ENCODE data around the gene SLC9A5.

SLC9A5 gene

DNA sequence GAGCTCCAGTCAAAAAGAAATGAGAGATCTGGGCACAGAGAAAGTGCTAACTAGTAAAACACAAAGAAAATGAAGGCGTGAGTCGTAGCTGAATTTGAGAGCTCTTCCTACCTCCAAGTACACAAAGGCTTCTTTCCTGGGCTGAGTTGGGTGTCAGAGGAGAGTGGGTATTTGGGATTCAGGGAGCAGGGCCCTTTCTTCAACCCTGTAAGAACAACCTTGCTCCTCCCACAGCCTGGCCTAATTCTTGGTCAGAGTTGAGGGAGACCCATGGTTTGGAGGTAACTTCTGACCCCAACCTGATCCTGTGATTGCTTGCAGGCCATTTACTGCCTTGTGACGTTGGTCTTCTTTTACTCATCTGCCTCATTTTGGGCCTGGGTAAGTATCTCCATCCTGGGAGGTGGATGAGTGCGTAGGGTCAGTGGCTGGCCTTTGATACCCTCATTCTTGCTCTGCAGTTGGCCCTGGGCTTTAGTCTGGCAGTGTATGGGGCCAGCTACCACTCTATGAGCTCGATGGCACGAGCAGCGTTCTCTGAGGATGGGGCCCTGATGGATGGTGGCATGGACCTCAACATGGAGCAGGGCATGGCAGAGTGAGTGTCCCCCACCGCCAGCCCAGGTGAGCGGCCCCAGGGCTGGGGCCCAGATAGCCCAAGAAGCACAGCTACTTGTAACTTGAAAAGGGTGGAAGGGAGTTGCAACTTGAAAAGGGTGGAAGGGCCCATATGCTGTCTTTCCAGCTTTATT, 20.6 kb upstream of the SLC9A5 start:
- TF ChIP-seq, protein P1, sequence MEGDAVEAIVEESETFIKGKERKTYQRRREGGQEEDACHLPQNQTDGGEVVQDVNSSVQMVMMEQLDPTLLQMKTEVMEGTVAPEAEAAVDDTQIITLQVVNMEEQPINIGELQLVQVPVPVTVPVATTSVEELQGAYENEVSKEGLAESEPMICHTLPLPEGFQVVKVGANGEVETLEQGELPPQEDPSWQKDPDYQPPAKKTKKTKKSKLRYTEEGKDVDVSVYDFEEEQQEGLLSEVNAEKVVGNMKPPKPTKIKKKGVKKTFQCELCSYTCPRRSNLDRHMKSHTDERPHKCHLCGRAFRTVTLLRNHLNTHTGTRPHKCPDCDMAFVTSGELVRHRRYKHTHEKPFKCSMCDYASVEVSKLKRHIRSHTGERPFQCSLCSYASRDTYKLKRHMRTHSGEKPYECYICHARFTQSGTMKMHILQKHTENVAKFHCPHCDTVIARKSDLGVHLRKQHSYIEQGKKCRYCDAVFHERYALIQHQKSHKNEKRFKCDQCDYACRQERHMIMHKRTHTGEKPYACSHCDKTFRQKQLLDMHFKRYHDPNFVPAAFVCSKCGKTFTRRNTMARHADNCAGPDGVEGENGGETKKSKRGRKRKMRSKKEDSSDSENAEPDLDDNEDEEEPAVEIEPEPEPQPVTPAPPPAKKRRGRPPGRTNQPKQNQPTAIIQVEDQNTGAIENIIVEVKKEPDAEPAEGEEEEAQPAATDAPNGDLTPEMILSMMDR (IDR thresholded peaks at IDR 0.05) = no peak
- H3K27ac ChIP-seq = no peak overlapping the region
- no peak for DNase-seq (ENCODE audit: low spot score)
- H3K4me3 ChIP-seq = peak overlapping the region; percentile 90

DNA sequence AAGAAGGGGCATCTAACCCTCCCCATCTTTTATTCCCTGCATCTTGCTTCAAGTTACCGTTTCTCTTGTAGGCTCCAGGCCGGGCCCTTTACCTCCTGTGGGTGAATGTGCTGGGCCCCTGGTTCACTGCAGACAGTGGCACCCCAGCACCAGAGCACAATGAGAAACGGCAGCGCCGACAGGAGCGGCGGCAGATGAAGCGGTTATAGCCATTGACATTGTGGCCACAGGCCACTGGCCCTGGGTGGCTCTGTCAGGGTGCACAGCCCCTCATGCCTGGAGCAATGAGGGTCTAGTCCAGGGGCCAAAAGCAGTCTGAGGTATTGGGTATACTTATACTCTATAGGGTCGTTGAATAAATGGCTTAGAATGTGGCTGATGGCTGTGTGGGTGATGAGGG, 19.9 kb upstream of the SLC9A5 start:
- DNase-seq (ENCODE audit: low spot score) = no peak
- H3K27ac ChIP-seq = no peak overlapping the region
- TF ChIP-seq, protein P1 (IDR thresholded peaks at IDR 0.05) = no peak
- no peak overlapping the region for H3K4me3 ChIP-seq

DNA sequence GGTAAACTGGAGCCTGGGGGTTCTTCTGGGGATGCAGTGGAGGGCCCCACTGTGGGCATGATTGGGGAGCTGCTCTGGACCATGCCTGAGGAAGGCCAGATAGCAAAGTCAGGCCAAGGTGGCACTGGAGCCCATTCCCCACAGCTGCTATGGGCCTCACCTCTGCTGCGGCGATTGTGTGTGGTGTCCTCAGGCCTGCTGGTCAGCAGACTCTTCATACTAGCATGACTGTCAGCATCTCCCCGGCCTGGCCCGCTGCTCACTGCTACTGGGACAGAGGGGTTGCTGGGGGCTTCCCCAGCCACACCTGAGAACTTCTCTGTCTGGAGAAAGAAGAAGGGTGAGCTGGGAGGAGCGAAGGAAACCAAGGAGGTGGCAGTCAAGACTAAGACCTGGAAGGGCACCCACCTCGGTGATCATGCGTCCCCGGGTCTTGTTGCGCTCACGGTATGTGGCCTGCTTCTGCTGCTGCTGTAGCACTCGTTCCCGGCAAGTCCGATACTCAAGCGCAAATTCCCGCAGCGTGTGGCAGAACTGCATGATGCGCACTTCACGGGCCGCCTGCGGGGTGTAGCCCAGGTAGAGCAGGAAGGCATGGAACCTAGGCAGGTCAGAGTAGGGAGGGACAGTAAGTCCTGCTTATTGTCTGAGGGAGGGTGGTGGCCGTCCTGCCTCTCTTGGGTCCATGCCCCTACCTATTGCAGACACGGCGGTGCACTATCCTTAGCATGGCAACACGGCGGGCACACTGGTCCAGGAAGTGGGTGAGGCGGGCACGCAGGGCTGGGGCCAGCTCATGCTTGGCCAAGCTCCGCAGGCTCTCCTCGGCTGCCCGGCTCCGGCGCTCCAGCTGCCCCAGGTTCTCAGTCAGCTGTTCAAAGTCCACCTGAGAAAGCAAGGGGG, 18.6 kb upstream of the SLC9A5 start:
- no peak overlapping the region for H3K4me3 ChIP-seq
- TF ChIP-seq, protein P1 (IDR thresholded peaks at IDR 0.05) = no peak
- no peak for DNase-seq (ENCODE audit: low spot score)

DNA sequence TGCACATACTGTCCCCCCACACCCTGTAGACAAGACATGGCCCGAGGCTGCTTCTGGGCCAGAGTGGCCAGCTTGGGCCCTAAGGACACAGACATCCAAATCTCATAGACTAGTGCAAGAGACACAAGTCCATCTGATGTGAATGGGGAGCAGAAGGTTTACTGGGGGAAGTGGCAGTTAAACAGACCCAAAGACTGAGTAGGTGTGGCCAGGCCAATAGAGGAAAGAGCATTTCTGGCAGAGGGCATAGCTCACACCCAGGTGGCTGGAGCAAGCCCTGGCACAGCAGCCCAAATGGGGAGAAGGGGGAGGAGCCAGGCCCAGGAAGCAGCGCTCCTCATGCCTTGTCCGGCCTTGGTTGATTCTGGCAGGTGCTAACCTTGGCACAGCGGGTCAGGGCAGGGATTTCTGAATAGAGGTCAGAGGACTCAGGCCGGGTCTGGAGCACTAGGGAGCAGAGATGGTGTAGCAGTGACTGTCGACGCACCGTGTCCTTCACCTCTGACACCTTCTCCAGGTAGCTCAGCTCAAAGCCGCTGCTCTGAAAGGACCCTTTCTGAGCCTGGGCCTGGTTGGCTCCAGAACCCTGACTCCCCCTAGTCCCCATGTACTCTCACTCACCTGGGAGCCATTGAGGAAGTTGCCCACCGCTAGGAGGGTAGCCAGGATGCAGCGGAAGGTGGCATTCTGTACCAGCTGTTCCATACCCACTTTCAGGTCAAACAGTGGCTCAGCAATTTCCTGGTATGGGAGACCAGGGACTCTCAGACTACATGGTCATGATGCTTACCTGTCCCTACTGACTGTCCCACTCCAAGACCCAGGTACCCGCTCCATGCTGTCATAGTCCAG, 17.7 kb upstream of the SLC9A5 start:
- TF ChIP-seq, protein P1 (IDR thresholded peaks at IDR 0.05) = no peak
- no peak for DNase-seq (ENCODE audit: low spot score)
- Histone ChIP-seq H3K4me3 (no peak overlapping the region), H3K27ac (no peak overlapping the region)

More for the DNA sequence above, 18.6 kb upstream of the SLC9A5 start:
- no peak overlapping the region for H3K27ac ChIP-seq

DNA sequence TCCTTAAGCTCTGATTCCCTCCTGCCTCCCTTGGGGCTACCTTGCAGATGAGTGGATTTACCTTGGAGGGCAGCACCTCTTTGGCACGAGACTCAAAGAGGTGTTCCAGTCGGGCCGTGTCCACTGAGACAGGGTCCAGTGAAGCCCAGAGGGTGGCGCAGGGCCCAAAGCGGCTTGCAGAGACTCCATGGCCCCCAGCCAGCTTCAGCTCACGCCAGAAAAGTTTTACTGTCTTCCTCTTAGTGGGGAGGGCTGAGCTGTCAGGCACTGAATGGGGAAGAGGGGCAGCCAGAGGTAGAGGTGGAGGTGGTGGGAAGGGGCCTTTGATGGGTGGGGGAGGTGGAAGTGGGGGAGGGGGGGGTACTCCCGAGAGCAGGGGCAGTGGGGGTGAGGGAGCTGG, 15.2 kb upstream of the SLC9A5 start:
- no peak overlapping the region for H3K27ac ChIP-seq
- no peak for DNase-seq (ENCODE audit: low spot score)
- TF ChIP-seq, protein P1 (IDR thresholded peaks at IDR 0.05) = no peak
- no peak overlapping the region for H3K4me3 ChIP-seq

DNA sequence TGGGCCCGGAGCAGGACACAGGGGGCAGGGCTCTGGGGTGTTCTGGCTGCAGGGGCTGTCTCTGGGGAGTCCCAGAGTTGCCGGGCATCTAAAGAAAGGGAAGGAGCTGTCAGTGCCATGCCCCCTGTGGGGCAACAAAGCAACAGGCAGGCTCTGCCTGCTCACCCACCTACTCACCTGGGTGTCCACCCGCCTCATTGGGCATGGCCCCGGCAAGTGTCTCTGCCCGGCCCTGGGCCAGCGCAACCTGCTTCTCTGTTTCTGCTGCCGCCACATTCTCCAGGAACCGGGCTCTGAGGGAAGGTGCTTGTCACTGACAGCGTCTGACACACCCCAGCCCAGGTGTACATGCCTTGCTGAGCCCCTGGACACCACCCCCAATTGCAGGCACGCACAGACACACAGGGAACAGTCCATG, 14.6 kb upstream of the SLC9A5 start:
- Histone ChIP-seq H3K4me3 (no peak overlapping the region), H3K27ac (no peak overlapping the region)
- DNase-seq (ENCODE audit: low spot score) = no peak
- TF ChIP-seq, protein P1 (IDR thresholded peaks at IDR 0.05) = no peak

Measured in coronary artery (tissue), 2 donors.